Measurements from ENCODE around the gene KRTCAP2.

GRCh38 chr1:155173478-155174323, 597 bp upstream of the KRTCAP2 start, which contains the start of gene TRIM46:
- TF ChIP-seq POLR2A (IDR thresholded peaks at IDR 0.05; ENCODE audit: low read depth, low read length): no peak
- no peak for TF ChIP-seq NR2F1 (conservative IDR thresholded peaks at IDR 0.05)
- TF ChIP-seq FOXK2 (IDR thresholded peaks at IDR 0.05): no peak
- no peak for TF ChIP-seq E4F1 (IDR thresholded peaks at IDR 0.05; ENCODE audit: borderline replicate concordance, partially characterized antibody)
- TF ChIP-seq MTA3 (IDR thresholded peaks at IDR 0.05; ENCODE audit: borderline replicate concordance, low read length): no peak
- TF ChIP-seq TCF7 (IDR thresholded peaks at IDR 0.05; ENCODE audit: borderline replicate concordance): no peak
- TF ChIP-seq CTCF (IDR thresholded peaks at IDR 0.05 in 2 of 3, conservative IDR thresholded peaks at IDR 0.05 in 1 of 3; ENCODE audit: control insufficient read depth in 2 of 3, extremely low read depth in 1 of 3, insufficient read depth in 1 of 3, low read depth in 3 of 3, low read length in 3 of 3): no peak
- no peak for TF ChIP-seq MYC (IDR thresholded peaks at IDR 0.05; ENCODE audit: insufficient read depth, insufficient read length, insufficient replicate concordance, low read length, severe bottlenecking)

All from GM12878 (cell line).